CD4-positive, CD25-positive, alpha-beta regulatory T cell (primary cell): ENCODE data around the gene ZMYM4. TPM values are rescaled to one million over a fixed set of nuclear protein-coding genes. Genes with fewer than 3 reads are reported as not detected.
"Not testable (repeated sequence)": the region's sequence is repeated elsewhere in the genome, so short reads cannot be mapped to it uniquely, and the experiment has no call there.

Experiments
- ATAC-seq, 2 donors: fragments of 150-1000 bp; cut with Tn5 transposase; one replicate each; pipeline ENCODE4 v1.10.0; 2021; ENCODE audit warnings: low read depth in 2 of 2, moderate number of reproducible peaks in 2 of 2, moderate library complexity in 1 of 2
- DNase-seq, 3 donors: peaks; one replicate each; pipeline versions ENCODE4 v3.0.0 to v3.0.0-alpha.2; 2012 to 2022; ENCODE audit warnings: mixed read lengths in 1 of 3
- H3K27ac ChIP-seq: one replicate; pipeline ENCODE4 v1.7.0; 2013; ENCODE audit warnings: mild to moderate bottlenecking, low read length; ENCODE audit not compliant: insufficient read depth, poor library complexity, severe bottlenecking
- H3K27me3 ChIP-seq: one replicate; pipeline ENCODE4 v1.7.0; 2013; ENCODE audit warnings: low read length; ENCODE audit not compliant: control insufficient read depth, insufficient read depth
- H3K36me3 ChIP-seq: one replicate; pipeline ENCODE4 v1.7.0; 2013; ENCODE audit warnings: mild to moderate bottlenecking, low read length, moderate library complexity; ENCODE audit not compliant: control insufficient read depth, insufficient read depth
- H3K4me1 ChIP-seq: 2 replicates; pipeline ENCODE4 v1.7.0; 2013; ENCODE audit warnings: mild to moderate bottlenecking, low read length; ENCODE audit not compliant: insufficient read depth, control insufficient read depth, poor library complexity, severe bottlenecking
- H3K4me3 ChIP-seq: one replicate; pipeline ENCODE4 v1.7.0; 2013; ENCODE audit warnings: low read depth, mild to moderate bottlenecking, low read length, moderate library complexity
- H3K9me3 ChIP-seq, 2 experiments: 1 replicate in 1 of 2; 2 replicates in 1 of 2; pipeline ENCODE4 v1.7.0; 2013; ENCODE audit warnings: low read length in 2 of 2, mild to moderate bottlenecking in 1 of 2, moderate library complexity in 1 of 2; ENCODE audit not compliant: control insufficient read depth in 2 of 2
- H3K27ac Mint-ChIP-seq, 3 donors: one replicate each; pipeline ENCODE4 v1.8.0; 2020 to 2022; ENCODE audit warnings: mild to moderate bottlenecking in 3 of 3, mixed read lengths in 3 of 3, moderate library complexity in 2 of 3
- H3K27me3 Mint-ChIP-seq: one replicate; pipeline ENCODE4 v1.8.0; 2022; ENCODE audit warnings: mild to moderate bottlenecking, mixed read lengths
- H3K36me3 Mint-ChIP-seq: one replicate; pipeline ENCODE4 v1.8.0; 2020; ENCODE audit warnings: mixed read lengths
- H3K4me1 Mint-ChIP-seq, 4 donors: one replicate each; pipeline ENCODE4 v1.8.0; 2020 to 2022; ENCODE audit warnings: mixed read lengths in 4 of 4, mild to moderate bottlenecking in 1 of 4
- H3K4me3 Mint-ChIP-seq, 4 donors: one replicate each; pipeline ENCODE4 v1.8.0; 2020 to 2022; ENCODE audit warnings: mild to moderate bottlenecking in 4 of 4, mixed read lengths in 4 of 4, moderate library complexity in 3 of 4
- H3K9me3 Mint-ChIP-seq, 7 donors: one replicate each; pipeline ENCODE4 v1.8.0; 2020 to 2022; ENCODE audit warnings: mixed read lengths in 7 of 7, mild to moderate bottlenecking in 3 of 7, moderate library complexity in 2 of 7
- polyA plus RNA-seq, 4 donors: library from polyadenylated mRNA; unstranded; fragments of 300-500 nt; fragmentation: Illumina TruSeq; gene quantifications; one replicate each; pipeline ENCODE4 v1.2.3, GENCODE V29; 2021
- total RNA-seq: library from RNA; stranded (reverse); gene quantifications from one replicate; pipeline ENCODE4 v1.2.3, GENCODE V29; 2022

The ZMYM4 gene
- total and polyA plus RNA-seq, 5 donors from 2014 or later, result 21.6 to 31.3 (median 26.8) TPM

- Mint-ChIP-seq H3K9me3 (peaks cover 0 to 6% (median 4%) of the 10 kb centered on the region in 7 donors), H3K27ac (peak overlapping the region; percentile 58 to 95 (median 82)), H3K4me3 (peak overlapping the region in 3 of 4 donors; percentile 3 to 45 (median 23)), H3K4me1 (peaks cover 2 to 14% (median 9%) of the 10 kb centered on the region in 4 donors), H3K36me3 (peaks cover 45% of the 10 kb centered on the region), H3K27me3 (no peaks in the 10 kb centered on the region)
- DNase-seq (no peak), ATAC-seq (no peak)
- Histone ChIP-seq H3K27ac (no peak overlapping the region), H3K9me3 (no peaks in the 10 kb centered on the region), H3K4me1 (peaks cover 5% of the 10 kb centered on the region), H3K27me3 (no peaks in the 10 kb centered on the region), H3K4me3 (peak overlapping the region; percentile 21), H3K36me3 (peaks cover 58% of the 10 kb centered on the region)
These were observed 193.6 kb downstream of the ZMYM4 start for GRCh38 chr1:35461966-35462651.

- Mint-ChIP-seq H3K9me3 (peaks cover 0 to 6% (median 4%) of the 10 kb centered on the region in 7 donors), H3K36me3 (peaks cover 49% of the 10 kb centered on the region), H3K27ac (peak overlapping the region in 2 of 3 donors; percentile 55 to 58), H3K4me1 (peaks cover 2 to 18% (median 9%) of the 10 kb centered on the region in 4 donors), H3K27me3 (no peaks in the 10 kb centered on the region), H3K4me3 (no peak overlapping the region)
- ATAC-seq, result no peak
- H3K9me3 ChIP-seq, result no peaks in the 10 kb centered on the region
- peaks cover 5% of the 10 kb centered on the region for H3K4me1 ChIP-seq
- H3K36me3 ChIP-seq, result peaks cover 56% of the 10 kb centered on the region
- H3K4me3 ChIP-seq, result no peak overlapping the region
- no peak overlapping the region for H3K27ac ChIP-seq
- DNase-seq, result no peak
- no peaks in the 10 kb centered on the region for H3K27me3 ChIP-seq
These were observed 194.7 kb downstream of the ZMYM4 start for GRCh38 chr1:35463232-35463631.

DNA sequence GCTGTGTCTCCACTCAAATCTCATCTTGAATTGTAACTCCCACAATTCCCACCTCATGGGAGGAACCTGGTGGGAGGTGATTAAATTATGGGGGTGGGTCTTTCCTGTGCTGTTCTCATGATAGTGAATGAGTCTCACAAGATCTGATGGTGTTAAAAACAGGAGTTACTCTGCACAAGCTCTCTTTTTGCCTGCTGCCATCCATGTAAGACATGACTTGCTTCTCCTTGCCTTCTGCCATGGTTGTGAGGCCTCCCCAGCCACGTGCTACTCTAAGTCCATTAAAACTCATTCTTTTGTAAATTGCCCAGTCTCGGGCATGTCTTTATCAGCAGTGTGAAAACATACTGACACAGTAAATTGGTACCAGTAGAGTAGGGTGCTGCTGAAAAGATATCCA, 195.2 kb downstream of the ZMYM4 start:
- H3K36me3 ChIP-seq, result peaks cover 58% of the 10 kb centered on the region
- not testable (repeated sequence) for H3K4me3 Mint-ChIP-seq, H3K4me1 ChIP-seq, H3K27ac ChIP-seq, H3K9me3 Mint-ChIP-seq, H3K27ac Mint-ChIP-seq, DNase-seq, H3K27me3 Mint-ChIP-seq, H3K27me3 ChIP-seq, H3K9me3 ChIP-seq, H3K4me3 ChIP-seq, ATAC-seq
- Mint-ChIP-seq H3K36me3 (peaks cover 54% of the 10 kb centered on the region), H3K4me1 (peaks cover 4 to 18% (median 9%) of the 10 kb centered on the region in 4 donors)

- ATAC-seq, result no peak
- Mint-ChIP-seq H3K9me3 (peaks cover 0 to 6% (median 4%) of the 10 kb centered on the region in 7 donors), H3K4me3 (no peak overlapping the region), H3K4me1 (peaks cover 4 to 18% (median 9%) of the 10 kb centered on the region in 4 donors), H3K27me3 (no peaks in the 10 kb centered on the region), H3K36me3 (peaks cover 64% of the 10 kb centered on the region), H3K27ac (peak overlapping the region in 1 of 3 donors; percentile 8)
- DNase-seq, result no peak
- peaks cover 5% of the 10 kb centered on the region for H3K4me1 ChIP-seq
- no peaks in the 10 kb centered on the region for H3K9me3 ChIP-seq
- H3K27me3 ChIP-seq, result no peaks in the 10 kb centered on the region
- no peak overlapping the region for H3K27ac ChIP-seq
- H3K36me3 ChIP-seq, result peaks cover 70% of the 10 kb centered on the region
- H3K4me3 ChIP-seq, result no peak overlapping the region
These were observed 197.6 kb downstream of the ZMYM4 start for GRCh38 chr1:35466120-35466519.

GRCh38 chr1:35470977-35471613, 202.6 kb downstream of the ZMYM4 start:
- no peak overlapping the region for H3K27ac ChIP-seq
- Mint-ChIP-seq H3K4me1 (peaks cover 0 to 11% (median 7%) of the 10 kb centered on the region in 4 donors), H3K36me3 (peaks cover 50% of the 10 kb centered on the region), H3K27me3 (no peaks in the 10 kb centered on the region), H3K4me3 (no peak overlapping the region), H3K27ac (no peak overlapping the region), H3K9me3 (peaks cover 0 to under 1% (median 0%) of the 10 kb centered on the region in 7 donors)
- ATAC-seq (no peak), DNase-seq (no peak)
- peaks cover 55% of the 10 kb centered on the region for H3K36me3 ChIP-seq
- no peaks in the 10 kb centered on the region for H3K4me1 ChIP-seq
- no peak overlapping the region for H3K4me3 ChIP-seq
- no peaks in the 10 kb centered on the region for H3K9me3 ChIP-seq
- H3K27me3 ChIP-seq, result no peaks in the 10 kb centered on the region

Other genes with a start within 250 kb of the ZMYM4 start
- gene ZMYM6, start 236.8 kb upstream of the ZMYM4 start, total RNA-seq, result 28.0 TPM
- gene ZMYM6, start 236.8 kb upstream of the ZMYM4 start, polyA plus RNA-seq, result 10 to 100 TPM in 1 of 4 donors, 1 to 10 TPM in 3; 6.0 to 10.4 (median 7.9) TPM
- gene ZMYM1, start 189.3 kb upstream of the ZMYM4 start, total RNA-seq, result 10.3 TPM
- 10 to 100 TPM in 3 of 4 donors, 1 to 10 TPM in 1; 6.6 to 16.5 (median 14.4) TPM for gene ZMYM1, start 189.3 kb upstream of the ZMYM4 start, polyA plus RNA-seq
- gene SFPQ, start 75.6 kb upstream of the ZMYM4 start, total RNA-seq, result 618 TPM
- gene SFPQ, start 75.6 kb upstream of the ZMYM4 start, polyA plus RNA-seq, result 100 to 1,000 TPM; 111 to 135 (median 123) TPM